Activated naive CD8-positive, alpha-beta T cell treated with anti-CD3 and anti-CD28 coated beads for 36 hours (primary cell): ENCODE results near the gene DGCR8. TPM values are rescaled to one million over a fixed set of nuclear protein-coding genes. Genes with fewer than 3 reads are reported as not detected.
"Not testable (repeated sequence)": the region's sequence is repeated elsewhere in the genome, so short reads cannot be mapped to it uniquely, and the experiment has no call there.

Experiments
- DNase-seq: peaks from one replicate; pipeline ENCODE4 v3.0.0; 2021
- H3K27ac Mint-ChIP-seq: one replicate; pipeline ENCODE4 v1.8.0; 2022; ENCODE audit warnings: mild to moderate bottlenecking, moderate library complexity, mixed read lengths
- H3K27me3 Mint-ChIP-seq: one replicate; pipeline ENCODE4 v1.8.0; 2022; ENCODE audit warnings: mild to moderate bottlenecking, mixed read lengths
- H3K36me3 Mint-ChIP-seq: one replicate; pipeline ENCODE4 v1.8.0; 2021; ENCODE audit warnings: mild to moderate bottlenecking, mixed read lengths
- H3K4me1 Mint-ChIP-seq: one replicate; pipeline ENCODE4 v1.8.0; 2021; ENCODE audit warnings: mixed read lengths
- H3K4me3 Mint-ChIP-seq: one replicate; pipeline ENCODE4 v1.8.0; 2022; ENCODE audit warnings: mild to moderate bottlenecking, moderate library complexity, mixed read lengths
- H3K9me3 Mint-ChIP-seq: one replicate; pipeline ENCODE4 v1.8.0; 2022; ENCODE audit warnings: mixed read lengths
- total RNA-seq, 2 experiments: library from RNA; stranded (reverse); gene quantifications; one replicate each; pipeline ENCODE4 v1.2.3, GENCODE V29; 2021

DGCR8 gene
- total RNA-seq, 2 experiments from 2014 or later: 42.6 to 47.0 TPM

DNA sequence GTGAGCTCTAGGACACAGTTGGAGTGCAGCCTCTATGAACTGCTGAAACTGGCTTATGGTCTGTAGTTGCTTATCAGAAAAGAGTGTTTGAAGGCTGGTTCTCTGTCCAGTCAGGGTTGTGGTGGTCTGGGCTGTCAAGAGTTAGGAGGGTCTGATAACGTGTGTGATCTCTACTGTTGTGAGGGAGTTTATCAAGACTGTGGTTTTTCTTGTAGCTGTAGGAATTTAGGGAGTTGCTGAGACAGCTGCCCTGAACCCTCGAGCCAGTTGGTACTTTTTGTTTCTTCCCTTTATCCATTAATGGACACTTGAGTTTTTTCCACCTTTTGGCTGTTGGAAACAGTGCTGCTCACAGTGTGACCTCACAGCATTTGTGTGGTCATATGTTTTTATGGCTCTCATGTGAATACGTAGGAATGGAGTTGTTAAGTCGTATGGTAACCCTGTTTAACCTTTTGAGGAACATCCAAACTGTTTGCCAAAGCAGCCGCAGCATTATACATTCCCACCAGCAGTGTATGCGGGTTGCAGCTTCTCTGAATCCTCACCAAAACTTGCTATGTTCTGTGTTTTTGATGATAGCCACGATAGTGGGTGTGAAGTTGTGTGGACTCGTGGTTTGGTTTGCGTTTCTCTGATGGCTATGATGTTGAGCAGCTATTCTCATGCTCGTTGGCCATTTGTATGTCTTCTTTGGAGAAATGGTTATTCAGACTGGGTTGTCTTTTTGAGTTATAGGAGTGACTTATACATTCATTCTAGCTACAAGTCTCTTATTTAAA, 20.9 kb upstream of the DGCR8 start:
- DNase-seq: no peak
- no peaks in the 10 kb centered on the region for H3K9me3 Mint-ChIP-seq
- H3K4me1 Mint-ChIP-seq: peaks cover 9% of the 10 kb centered on the region
- H3K27me3 Mint-ChIP-seq: no peaks in the 10 kb centered on the region
- H3K27ac Mint-ChIP-seq: peak overlapping the region; percentile 38
- no peaks in the 10 kb centered on the region for H3K36me3 Mint-ChIP-seq
- H3K4me3 Mint-ChIP-seq: no peak overlapping the region

DNA sequence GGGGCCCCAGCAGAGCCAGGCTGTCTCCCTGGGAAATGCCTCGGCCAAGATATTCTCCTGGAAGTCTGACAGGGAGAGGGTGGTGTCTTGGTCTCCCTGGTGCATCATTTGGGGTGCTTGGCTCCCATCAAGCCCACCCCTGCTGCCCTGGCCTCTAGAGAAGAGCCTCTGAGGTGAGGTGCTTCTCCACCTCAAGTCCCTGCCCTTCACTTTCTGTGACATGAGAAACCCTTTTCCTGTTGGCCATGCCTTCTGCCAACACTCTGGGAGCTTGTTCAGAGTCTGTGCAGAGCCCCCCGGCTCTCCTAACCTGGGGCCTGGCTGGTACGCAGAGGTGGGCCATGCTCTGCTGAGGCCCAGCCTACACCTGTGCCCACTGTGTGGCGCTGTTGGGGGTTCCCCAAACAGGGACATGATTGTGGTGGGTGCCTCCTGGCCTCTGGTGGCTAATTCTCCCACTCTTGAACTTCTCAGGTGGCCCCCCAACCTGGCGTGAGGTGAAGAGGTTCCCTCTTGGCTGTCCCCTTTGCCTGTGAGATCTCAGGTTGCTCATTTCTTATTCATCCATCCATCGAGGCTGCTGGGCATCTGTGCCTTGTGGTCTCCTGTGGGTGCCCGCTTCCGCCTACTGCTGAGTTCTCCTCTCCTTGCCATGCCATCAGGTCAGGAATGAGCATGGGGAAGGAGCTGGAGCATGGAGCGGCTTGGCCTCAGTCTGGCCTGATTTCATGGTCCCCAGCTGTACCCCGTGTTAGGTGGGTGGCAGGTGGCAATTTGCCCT, 19.2 kb upstream of the DGCR8 start:
- Mint-ChIP-seq H3K27me3 (no peaks in the 10 kb centered on the region), H3K4me1 (peaks cover 9% of the 10 kb centered on the region), H3K4me3 (no peak overlapping the region), H3K36me3 (no peaks in the 10 kb centered on the region), H3K9me3 (no peaks in the 10 kb centered on the region), H3K27ac (no peak overlapping the region)
- no peak for DNase-seq

DNA sequence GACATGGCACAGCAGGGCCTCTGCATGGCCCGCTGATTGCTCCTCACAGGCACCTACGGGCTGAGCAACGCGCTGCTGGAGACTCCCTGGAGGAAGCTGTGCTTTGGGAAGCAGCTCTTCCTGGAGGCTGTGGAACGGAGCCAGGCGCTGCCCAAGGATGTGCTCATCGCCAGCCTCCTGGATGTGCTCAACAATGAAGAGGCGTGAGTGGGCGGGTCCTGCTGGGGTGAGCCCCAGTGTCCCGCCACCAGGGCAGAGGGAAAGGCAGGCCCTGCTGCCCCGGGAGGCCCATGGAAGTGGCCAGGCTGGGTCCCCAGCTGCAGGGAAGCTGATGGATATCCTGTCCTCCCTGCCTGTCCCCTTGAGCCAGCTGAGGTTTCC, 18.6 kb upstream of the DGCR8 start:
- H3K36me3 Mint-ChIP-seq: no peaks in the 10 kb centered on the region
- H3K27ac Mint-ChIP-seq: no peak overlapping the region
- no peaks in the 10 kb centered on the region for H3K27me3 Mint-ChIP-seq
- H3K9me3 Mint-ChIP-seq: no peaks in the 10 kb centered on the region
- no peak for DNase-seq
- H3K4me3 Mint-ChIP-seq: no peak overlapping the region
- H3K4me1 Mint-ChIP-seq: peaks cover 9% of the 10 kb centered on the region

DNA sequence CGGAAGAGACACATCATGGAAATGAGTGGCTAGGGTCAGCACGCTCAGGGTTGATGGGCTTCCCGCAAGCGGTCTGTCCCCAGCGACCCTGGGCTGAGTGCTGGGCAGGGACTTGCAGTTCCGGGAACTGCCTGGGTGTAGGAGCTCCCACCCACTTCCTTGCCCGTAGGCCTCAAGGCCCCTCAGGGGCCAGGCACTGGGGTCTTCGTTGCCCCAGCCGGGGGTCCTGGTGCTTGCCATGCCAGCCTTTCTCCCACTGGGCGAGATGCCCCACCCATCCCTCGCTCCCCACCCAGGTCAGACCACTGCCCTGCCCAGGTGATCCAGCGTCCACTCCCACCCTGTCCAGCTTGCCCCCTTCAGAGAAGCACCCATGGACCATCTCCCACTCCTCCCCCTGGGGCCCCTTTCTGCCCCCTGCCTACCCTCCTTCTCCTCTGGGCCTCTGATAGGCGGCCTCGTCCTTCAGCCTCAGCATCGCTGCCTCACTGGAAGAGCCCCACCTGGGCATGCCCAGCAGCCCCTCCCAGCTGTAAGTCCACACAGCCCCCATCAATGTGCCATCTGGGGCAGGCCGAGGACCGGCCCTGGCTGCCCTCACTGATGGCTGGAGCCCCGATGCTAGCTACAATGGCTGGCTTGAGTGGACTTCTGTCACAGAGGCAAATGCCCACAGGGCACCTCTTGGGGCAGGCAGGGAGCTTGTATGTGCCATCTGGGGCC, 17.8 kb upstream of the DGCR8 start:
- Mint-ChIP-seq H3K9me3 (no peaks in the 10 kb centered on the region), H3K4me1 (peaks cover 9% of the 10 kb centered on the region), H3K4me3 (no peak overlapping the region), H3K27ac (no peak overlapping the region), H3K36me3 (no peaks in the 10 kb centered on the region), H3K27me3 (no peaks in the 10 kb centered on the region)
- DNase-seq: no peak

DNA sequence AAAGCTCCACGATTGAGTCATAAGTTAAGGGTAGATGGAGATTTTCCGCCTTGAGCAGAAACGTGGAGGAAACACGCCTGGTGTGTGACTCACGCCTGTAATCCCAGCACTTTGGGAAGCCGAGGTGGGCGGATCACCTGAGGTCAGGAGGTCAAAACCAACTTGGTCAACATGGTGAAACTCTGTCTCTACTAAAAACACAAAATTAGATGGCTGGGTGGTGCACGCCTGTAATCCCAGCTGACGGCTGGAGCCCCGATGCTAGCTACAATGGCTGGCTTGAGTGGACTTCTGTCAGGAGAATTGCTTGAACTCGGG, 17.3 kb upstream of the DGCR8 start:
- no peak for DNase-seq
- no peaks in the 10 kb centered on the region for H3K9me3 Mint-ChIP-seq
- H3K27ac Mint-ChIP-seq: no peak overlapping the region
- H3K4me3 Mint-ChIP-seq: peak overlapping the region; percentile 43
- H3K4me1 Mint-ChIP-seq: peaks cover 9% of the 10 kb centered on the region
- no peaks in the 10 kb centered on the region for H3K27me3 Mint-ChIP-seq
- no peaks in the 10 kb centered on the region for H3K36me3 Mint-ChIP-seq

DNA sequence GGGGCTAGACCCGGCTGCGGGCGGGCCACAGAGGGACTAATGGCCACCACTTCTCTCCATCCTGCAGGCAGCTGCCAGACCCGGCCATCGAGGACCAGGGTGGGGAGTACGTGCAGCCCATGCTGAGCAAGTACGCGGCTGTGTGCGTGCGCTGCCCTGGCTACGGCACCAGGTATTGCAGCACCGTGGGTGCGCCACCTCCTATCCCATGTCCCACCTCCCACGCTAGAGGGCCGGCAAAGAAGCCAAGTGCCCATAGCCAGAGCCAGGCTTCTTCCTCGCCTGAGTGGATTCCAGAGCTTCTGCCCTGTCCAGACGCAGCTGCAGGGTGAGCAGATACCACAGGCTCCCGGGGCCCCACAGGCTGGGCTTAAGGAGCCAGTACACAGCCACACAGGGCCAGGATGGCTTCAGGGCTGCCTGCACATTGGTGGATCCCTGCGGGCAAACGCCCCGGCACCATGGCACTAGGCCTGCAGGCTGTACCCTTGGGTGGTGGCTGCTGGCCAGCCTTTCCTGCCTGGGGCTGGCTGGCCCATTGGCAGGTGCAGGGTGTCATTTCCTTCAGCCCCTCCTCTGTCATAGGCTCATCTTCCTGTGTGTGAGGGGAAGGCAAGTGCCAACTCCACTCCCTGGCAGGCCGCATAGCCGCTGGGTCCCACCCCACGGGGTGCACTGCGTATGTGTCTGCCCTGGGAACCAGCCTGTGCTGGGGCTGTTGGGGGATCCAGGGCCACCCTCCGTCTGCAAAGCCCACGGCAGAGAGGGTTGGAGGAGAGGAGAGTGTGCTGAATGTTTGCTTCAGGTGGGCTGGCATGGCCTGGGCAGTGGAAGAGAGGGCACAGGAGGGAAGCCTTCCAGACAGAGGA, 16.5 kb upstream of the DGCR8 start:
- no peak overlapping the region for H3K4me3 Mint-ChIP-seq
- no peaks in the 10 kb centered on the region for H3K27me3 Mint-ChIP-seq
- peaks cover 9% of the 10 kb centered on the region for H3K4me1 Mint-ChIP-seq
- DNase-seq: no peak
- H3K36me3 Mint-ChIP-seq: no peaks in the 10 kb centered on the region
- no peaks in the 10 kb centered on the region for H3K9me3 Mint-ChIP-seq
- no peak overlapping the region for H3K27ac Mint-ChIP-seq

DNA sequence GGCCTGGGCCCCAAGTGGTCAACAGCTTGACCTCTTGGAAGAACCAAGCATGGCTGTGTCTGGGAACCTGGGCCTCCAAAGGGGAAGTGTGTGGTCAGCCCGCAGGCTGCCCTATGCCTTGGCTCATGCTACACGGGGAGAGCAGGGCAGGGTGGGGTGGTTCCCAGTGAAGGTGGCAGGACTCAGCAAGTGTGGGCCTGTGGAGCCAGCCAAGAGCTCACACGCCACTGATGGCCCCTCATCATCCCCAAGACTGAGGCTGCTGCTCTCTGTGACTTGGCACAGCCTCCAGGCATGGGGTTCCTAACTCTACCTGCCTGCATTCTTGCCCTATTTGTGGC, 15.9 kb upstream of the DGCR8 start:
- no peaks in the 10 kb centered on the region for H3K36me3 Mint-ChIP-seq
- no peak overlapping the region for H3K27ac Mint-ChIP-seq
- no peak overlapping the region for H3K4me3 Mint-ChIP-seq
- DNase-seq: no peak
- no peaks in the 10 kb centered on the region for H3K27me3 Mint-ChIP-seq
- H3K9me3 Mint-ChIP-seq: no peaks in the 10 kb centered on the region
- peaks cover 7% of the 10 kb centered on the region for H3K4me1 Mint-ChIP-seq

DNA sequence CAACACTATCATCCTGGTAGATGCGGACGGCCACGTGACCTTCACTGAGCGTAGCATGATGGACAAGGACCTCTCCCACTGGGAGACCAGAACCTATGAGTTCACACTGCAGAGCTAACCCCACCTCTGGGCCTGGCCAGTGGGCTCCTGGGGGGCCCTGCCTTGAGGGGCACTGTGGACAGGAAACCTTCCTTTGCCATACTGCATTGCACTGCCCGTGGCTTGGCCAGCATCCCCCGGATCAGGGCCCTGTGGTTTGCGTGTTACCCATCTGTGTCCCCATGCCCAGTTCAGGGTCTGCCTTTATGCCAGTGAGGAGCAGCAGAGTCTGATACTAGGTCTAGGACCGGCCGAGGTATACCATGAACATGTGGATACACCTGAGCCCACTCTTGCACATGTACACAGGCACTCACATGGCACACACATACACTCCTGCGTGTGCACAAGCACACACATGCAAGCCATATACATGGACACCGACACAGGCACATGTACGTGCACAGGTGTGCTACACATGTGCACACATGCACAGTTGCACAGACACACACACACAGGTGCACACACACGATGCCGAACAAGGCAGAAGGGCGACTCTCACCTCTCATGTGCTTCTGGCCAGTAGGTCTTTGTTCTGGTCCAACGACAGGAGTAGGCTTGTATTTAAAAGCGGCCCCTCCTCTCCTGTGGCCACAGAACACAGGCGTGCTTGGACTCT, 15.3 kb upstream of the DGCR8 start:
- Mint-ChIP-seq H3K27me3 (no peaks in the 10 kb centered on the region), H3K4me3 (no peak overlapping the region), H3K27ac (no peak overlapping the region), H3K36me3 (no peaks in the 10 kb centered on the region), H3K9me3 (no peaks in the 10 kb centered on the region), H3K4me1 (peaks cover 4% of the 10 kb centered on the region)
- DNase-seq: no peak

DNA sequence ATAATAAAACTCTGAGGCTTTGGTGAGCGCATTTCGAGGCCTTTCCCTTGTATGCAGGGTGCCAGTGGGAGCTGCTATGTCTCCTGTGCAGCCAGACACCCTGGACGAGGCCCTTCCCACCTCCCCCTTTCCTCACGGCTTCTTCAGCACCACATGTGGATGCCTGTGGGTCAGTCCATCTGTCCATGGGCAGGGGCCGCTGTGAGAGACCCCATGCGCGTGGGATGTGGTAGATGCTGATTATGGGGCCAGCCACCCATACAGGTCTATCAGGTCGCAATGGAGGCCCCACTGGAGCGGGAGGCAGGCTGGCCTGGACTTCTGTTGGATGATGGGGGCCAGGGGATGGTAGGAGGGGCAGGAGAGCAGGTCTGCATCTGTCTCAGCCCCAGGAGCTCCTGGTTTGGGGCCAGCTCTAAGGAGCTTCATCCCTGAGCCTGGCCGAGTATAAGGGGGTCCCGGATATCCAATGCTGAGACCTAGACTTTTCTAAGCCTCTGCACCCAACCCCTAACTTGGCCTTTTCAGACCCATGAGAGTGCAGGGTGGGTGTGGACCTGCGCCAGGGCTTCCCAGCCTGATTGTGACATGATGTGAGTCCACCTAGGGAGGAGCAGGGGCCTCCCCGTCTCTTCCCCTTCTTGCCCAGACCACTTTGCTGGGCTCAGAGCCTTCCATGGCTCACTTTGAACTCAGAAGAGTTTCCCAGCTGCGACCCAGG, 14.0 kb upstream of the DGCR8 start:
- H3K36me3 Mint-ChIP-seq: no peaks in the 10 kb centered on the region
- H3K9me3 Mint-ChIP-seq: no peaks in the 10 kb centered on the region
- peaks cover 2% of the 10 kb centered on the region for H3K4me1 Mint-ChIP-seq
- DNase-seq: no peak
- H3K27me3 Mint-ChIP-seq: no peaks in the 10 kb centered on the region
- no peak overlapping the region for H3K27ac Mint-ChIP-seq
- H3K4me3 Mint-ChIP-seq: no peak overlapping the region

DNA sequence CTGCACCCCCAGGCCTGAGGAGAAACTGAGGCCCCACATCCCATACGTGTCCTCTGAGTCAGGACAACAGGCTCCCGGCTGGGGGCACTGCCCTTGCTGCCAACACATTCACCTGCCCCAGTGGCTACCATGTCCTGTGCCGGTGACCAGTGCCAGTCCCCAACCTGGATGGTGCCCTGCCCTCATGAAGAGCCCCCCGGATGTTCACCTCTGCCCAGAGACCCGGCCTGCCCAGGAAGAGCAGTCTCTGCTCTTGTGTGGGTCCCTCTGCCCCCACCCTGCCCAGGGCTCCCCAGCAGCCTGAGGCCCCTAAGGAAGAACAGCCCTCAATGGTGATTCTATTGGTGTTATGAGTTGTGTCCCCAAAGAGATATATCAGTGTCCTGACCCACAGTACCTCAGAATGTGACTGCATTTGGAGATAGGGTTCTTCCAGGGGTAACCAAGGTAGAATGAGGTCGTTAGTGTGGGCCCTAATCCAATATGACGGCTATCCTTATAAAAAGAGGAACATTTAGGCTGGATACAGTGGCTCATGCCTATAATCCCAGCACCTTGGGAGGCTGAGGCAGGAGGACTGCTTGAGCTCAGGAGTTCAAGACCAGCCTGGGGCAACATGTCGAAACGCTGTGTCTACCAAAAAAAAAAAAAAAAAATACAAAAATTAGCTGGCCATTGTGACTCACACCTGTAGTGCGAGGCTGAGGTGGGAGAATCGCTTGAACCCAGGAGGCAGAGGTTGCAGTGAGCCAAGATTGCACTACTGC, 13.2 kb upstream of the DGCR8 start:
- H3K27ac Mint-ChIP-seq: no peak overlapping the region
- no peak overlapping the region for H3K4me3 Mint-ChIP-seq
- H3K27me3 Mint-ChIP-seq: no peaks in the 10 kb centered on the region
- no peaks in the 10 kb centered on the region for H3K4me1 Mint-ChIP-seq
- no peaks in the 10 kb centered on the region for H3K36me3 Mint-ChIP-seq
- no peaks in the 10 kb centered on the region for H3K9me3 Mint-ChIP-seq
- DNase-seq: no peak

DNA sequence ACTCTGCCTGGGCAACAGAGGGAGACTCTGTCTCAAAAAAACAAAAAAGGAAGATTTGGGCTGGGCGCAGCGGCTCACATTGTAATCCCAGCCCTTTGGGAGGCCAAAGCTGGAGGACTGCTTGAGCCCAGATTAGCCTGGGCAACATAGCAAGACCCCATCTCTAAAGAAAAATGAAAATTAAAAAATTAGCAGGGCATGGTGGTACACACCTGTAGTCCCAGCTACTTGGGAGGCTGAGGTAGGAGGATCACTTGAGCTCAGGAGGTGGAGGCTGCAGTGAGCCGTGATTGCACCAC, 12.7 kb upstream of the DGCR8 start:
- H3K27me3 Mint-ChIP-seq, H3K4me1 Mint-ChIP-seq, H3K4me3 Mint-ChIP-seq, H3K27ac Mint-ChIP-seq, DNase-seq, H3K36me3 Mint-ChIP-seq, H3K9me3 Mint-ChIP-seq: not testable (repeated sequence)

DNA sequence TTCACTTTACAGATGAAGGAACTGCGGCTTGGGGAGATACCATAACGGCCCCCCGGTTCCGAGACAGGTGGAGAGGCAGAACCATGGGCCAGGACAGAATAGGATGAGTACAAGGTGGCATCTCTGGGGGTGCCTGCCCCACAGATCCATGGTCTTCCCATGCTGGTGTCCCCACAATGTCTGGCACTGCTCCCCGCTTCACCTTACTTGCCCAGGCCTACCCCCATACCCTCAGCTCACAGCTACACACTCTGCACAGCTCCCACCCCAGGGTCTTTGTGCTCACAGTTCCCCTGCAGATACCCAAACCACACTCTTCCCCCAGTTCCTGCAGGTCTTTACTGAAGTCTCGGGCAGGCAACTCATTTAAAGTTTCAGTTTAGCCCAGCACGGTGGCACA, 11.4 kb upstream of the DGCR8 start:
- H3K4me3 Mint-ChIP-seq: no peak overlapping the region
- DNase-seq: no peak
- H3K27ac Mint-ChIP-seq: no peak overlapping the region
- H3K4me1 Mint-ChIP-seq: no peaks in the 10 kb centered on the region
- H3K9me3 Mint-ChIP-seq: no peaks in the 10 kb centered on the region
- H3K27me3 Mint-ChIP-seq: no peaks in the 10 kb centered on the region
- no peaks in the 10 kb centered on the region for H3K36me3 Mint-ChIP-seq

DNA sequence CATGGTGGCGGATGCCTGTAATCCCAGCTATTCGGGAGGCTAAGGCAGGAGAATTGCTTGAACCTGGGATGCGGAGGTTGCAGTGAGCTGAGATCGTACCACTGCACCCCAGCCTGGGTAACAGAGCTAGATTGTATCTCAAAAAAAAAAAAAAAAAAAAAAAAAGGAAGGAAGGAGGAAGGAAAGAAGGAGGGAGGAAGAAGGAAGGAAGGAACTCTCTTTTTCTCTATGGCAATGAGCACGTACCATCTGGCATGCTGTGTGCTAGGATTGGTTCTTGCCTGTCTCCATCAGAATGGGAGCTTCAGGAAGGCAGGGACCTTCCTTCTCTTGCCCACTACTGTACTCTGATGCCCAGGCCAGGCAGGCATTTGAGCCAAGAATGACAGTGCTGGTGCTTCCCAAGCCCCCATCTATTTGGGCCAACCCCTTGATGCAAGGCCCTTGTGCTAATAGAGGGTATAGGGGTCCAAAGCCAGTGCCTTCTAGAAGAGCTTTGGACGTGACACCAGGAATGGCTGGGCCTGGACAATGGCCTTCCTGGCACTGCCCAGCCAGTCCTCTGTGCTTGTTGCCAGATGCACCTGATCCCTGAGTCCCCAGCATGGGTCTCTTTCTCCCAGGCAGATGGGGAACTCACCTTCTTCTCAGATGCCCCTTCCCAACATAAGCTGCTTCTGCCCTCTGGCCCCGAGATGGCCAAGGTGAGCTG, 10.6 kb upstream of the DGCR8 start:
- Mint-ChIP-seq H3K4me1 (no peaks in the 10 kb centered on the region), H3K9me3 (no peaks in the 10 kb centered on the region), H3K27me3 (no peaks in the 10 kb centered on the region), H3K27ac (no peak overlapping the region), H3K36me3 (no peaks in the 10 kb centered on the region), H3K4me3 (no peak overlapping the region)
- DNase-seq: no peak
